ENCODE measurements around the gene PRR7. TPM values are rescaled to one million over a fixed set of nuclear protein-coding genes. Genes with fewer than 3 reads are reported as not detected.

Gene PRR7
- total RNA-seq, 1 donor: 30.7 TPM

DNA sequence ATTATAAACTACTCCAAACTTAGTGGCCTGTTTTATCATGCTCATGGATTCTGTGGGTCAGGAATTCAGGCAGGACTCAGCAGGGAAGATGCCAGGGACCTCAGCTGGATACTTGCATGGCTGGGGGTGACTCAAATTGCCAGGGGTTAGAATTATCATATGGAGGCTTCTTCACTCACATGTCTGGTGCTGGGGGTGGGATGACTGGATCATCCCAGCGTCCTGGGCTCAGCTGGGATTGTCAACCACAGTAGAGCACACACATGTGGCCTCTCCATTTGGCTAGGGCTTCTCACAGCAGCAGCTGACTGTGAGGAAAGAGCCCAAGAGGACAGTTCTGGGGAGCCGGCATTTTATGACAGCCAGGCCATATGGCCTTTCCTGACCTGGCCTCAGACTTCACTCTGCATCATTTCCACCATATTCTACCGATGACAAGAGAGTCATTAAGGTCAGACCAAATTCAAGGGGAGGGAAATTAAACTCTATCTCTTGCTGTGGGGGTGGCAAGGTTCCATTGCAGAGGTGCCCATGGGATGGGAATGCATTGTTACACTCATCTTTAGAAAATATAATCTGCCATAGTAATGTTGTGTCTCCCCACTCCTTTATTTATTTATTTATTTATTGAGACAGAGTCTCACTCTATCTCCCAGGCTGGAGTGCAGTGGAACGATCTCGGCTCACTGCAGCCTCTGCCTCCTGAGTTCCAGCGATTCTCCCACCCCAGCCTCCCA lies 25.4 kb upstream of the PRR7 start:
- no peak for DNase-seq (ENCODE audit: low read depth in 2 of 3, low spot score in 2 of 3)

DNA sequence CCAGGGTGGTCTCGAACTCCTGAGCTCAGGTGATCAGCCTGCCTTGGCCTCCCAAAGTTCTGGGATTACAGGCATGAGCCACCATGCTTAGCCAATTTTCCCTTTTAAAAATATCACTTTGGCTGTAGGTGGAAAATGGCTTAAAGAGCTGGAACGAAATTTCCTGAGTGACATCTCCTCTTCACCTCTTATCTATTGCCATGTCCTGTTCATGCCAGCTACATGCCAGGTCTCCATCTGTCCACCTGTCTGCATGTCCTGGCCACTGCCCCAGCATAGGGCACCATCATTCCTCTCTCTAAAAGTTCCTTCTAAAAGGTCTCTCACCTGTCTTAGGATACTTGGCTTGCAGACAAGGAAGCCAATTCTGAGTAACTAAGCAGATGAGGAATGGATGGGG lies 22.9 kb upstream of the PRR7 start:
- DNase-seq (ENCODE audit: low read depth in 2 of 3, low spot score in 2 of 3): no peak

- no peak for DNase-seq (ENCODE audit: low read depth in 2 of 3, low spot score in 2 of 3)
Observed at GRCh38 chr5:177425196-177425800, 21.3 kb upstream of the PRR7 start.

- peak; percentile 96 to 100 (median 100) for DNase-seq (ENCODE audit: low read depth in 2 of 3, low spot score in 2 of 3)
Observed at GRCh38 chr5:177425801-177426565, 20.6 kb upstream of the PRR7 start.

- peak in 1 of 3 donors; percentile 57 for DNase-seq (ENCODE audit: low read depth in 2 of 3, low spot score in 2 of 3)
Observed at GRCh38 chr5:177426566-177427210, 19.9 kb upstream of the PRR7 start, which contains the start of gene GRK6. Gene GRK6, plus strand, starts transcription at chr5:177426676. Its CDS starts 170 bp downstream, at chr5:177426846.

GRCh38 chr5:177427211-177427822 lies 19.3 kb upstream of the PRR7 start:
- DNase-seq (ENCODE audit: low read depth in 2 of 3, low spot score in 2 of 3): no peak

- DNase-seq (ENCODE audit: low read depth in 2 of 3, low spot score in 2 of 3): peak in 2 of 3 donors; percentile 49 to 59
Observed at GRCh38 chr5:177427919-177428573, 18.6 kb upstream of the PRR7 start.

DNA sequence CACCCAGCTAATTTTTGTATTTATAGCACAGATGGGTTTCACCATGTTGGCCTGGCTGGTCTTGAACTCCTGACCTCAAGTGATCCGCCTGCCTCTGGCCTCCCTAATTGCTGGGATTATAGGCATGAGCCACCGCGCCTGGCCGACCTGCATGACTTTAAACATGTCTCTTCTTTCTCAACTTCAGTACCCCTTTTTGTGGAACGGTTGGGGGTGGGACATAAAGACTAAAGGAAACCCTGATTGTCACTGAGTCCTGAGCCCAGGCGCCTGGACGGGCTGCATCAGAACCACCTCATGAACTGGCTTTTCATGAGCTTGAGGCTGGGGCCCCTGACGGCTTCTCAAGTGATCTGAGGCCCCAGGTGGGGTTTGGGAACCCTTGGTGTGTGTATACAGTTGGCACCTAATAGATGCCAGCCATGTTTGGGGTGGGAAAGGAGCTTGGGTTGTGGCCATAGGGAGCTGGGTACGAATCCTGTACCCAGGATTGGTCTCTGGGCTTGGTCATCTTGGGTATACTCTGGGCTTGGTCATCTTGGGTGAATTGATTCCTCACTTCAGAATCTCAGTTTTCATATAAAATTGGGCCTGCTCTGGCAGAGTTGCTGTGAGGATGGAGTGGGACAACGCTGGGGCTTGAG lies 17.9 kb upstream of the PRR7 start:
- DNase-seq (ENCODE audit: low read depth in 2 of 3, low spot score in 2 of 3): no peak

DNA sequence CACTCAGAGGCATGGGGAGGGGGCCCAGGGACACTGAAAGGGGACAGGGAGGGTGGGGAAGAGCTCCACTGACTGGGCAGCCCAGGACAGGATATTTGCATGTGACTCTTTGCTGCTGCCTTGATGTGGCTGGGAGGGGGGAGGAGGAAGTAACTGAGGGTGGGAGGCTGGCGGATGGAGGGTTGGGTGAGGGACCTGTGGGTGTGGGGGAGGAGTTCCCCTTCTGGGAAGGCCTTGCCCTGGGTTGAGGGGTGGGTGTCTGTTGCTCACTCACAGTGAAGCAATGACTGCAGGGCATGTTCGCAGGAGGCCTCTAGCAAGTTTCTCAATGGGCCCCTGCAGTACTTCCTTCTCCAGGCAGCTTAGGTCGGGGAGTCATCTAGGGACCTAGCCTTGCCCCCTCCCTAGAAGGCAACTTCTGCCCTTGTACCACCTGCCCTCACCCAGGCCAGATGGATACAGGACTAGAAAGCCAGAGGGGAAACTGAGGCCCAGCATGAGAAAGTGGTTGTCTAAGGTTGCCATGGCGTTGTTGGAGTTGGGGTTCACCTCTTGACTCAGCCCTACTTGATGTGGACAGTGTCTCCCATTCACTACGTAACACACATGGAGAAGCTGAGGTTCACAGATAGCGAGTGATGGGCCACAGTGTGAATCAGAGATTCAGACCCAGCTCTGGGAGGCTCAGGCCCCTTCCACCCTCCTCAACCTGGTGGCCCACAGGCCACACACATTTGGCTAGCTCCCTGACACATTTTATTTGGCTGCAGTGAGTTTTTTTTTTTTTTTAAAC lies 17.2 kb upstream of the PRR7 start:
- peak in 2 of 3 donors; percentile 82 to 92 for DNase-seq (ENCODE audit: low read depth in 2 of 3, low spot score in 2 of 3)

DNA sequence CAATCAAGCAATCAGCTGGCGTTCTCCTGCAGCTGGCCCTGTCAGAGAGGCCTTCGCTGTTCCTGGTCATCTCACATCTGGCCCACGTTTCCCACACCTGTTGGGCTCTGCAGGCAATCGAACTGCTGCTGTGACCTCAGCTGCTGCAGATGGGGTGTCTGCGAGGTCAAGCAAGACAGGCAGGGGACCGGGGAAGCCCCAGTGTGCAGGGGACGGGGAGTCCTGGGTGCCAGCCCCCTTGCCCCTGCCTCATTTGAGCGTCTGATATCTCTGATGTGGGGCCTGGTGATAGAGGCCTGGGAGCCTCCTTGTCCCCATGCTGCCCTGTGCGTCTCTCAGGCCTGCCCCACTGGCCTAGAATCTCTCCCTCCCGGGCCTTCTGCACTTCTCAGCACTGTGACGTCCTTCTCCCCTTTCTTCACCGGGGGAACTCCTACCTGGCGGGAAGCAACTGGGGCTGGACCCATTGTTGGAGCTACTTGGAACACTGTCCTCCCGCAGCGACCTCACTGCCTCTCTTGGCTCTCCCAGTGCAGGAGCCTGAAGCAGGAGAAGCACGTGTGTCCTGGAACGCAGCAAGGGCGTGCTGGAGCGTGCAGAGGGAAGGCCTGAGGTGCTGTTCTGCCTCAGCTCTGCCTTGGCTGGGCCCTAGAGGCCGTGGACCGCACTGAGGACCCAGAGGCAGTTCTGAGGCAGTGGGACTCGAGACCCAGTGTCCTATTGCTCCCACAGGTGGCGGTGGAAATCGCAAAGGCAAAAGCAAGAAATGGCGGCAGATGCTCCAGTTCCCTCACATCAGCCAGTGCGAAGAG lies 16.3 kb upstream of the PRR7 start:
- DNase-seq (ENCODE audit: low read depth in 2 of 3, low spot score in 2 of 3): no peak

- no peak for DNase-seq (ENCODE audit: low read depth in 2 of 3, low spot score in 2 of 3)
Observed at GRCh38 chr5:177430972-177431316, 15.7 kb upstream of the PRR7 start.

DNA sequence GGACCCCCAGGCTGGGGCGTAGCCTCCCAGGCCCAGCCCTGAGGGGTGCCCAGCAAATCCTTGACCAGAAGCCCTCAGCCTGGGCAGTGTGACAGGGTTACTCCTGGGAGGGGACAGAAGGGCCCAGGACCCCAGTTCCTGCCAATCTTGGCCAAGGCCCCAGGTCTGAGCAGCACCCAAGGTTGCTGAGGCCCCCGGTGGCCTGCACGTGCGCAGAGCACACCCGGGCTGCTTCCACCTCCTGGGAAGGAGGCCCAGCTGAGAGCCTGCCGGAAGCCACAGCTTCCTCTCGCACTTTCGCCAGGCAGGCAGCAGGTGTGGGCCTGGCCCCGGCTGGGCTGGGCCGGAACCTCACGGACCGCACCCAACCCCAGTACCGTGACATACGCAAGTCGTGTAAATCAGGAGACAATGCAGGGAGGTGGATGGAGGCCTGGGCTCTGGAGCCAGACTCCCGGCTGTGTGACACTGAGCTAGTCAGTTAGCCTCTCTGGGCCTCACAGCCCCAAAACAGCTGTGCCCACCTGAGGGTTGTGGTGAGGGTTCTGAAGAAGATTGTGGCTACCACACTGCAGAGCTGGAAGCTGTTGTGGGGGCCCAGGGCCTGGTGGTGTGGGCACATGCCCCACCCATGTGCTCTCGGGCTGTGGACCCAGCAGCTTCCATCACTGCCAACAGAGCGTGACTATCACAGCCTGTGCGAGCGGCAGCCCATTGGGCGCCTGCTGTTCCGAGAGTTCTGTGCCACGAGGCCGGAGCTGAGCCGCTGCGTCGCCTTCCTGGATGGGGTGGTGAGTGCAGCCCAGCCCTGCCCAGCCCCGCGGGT lies 15.1 kb upstream of the PRR7 start:
- peak in 2 of 3 donors; percentile 82 to 89 for DNase-seq (ENCODE audit: low read depth in 2 of 3, low spot score in 2 of 3)

- no peak for DNase-seq (ENCODE audit: low read depth in 2 of 3, low spot score in 2 of 3)
Observed at GRCh38 chr5:177432143-177432838, 14.3 kb upstream of the PRR7 start.

- DNase-seq (ENCODE audit: low read depth in 2 of 3, low spot score in 2 of 3): no peak
Observed at GRCh38 chr5:177432839-177433657, 13.6 kb upstream of the PRR7 start.

- no peak for DNase-seq (ENCODE audit: low read depth in 2 of 3, low spot score in 2 of 3)
Observed at GRCh38 chr5:177433658-177434217, 12.9 kb upstream of the PRR7 start.

All from hematopoietic multipotent progenitor cell (in vitro differentiated cells).